ENCODE data around the gene DUOXA2.
"Not testable (repeated sequence)": the region's sequence is repeated elsewhere in the genome, so short reads cannot be mapped to it uniquely, and the experiment has no call there.

DUOXA2 gene

GRCh38 chr15:45134682-45135604 lies 20.8 kb downstream of the DUOXA2 start:
- FAIRE-seq = peak; percentile 52
- no peak for DNase-seq (ENCODE audit: insufficient read length, low spot score)
- TF ChIP-seq PAX5 (IDR thresholded peaks at IDR 0.05; ENCODE audit: insufficient read depth, low read length, severe bottlenecking) = no peak

DNA sequence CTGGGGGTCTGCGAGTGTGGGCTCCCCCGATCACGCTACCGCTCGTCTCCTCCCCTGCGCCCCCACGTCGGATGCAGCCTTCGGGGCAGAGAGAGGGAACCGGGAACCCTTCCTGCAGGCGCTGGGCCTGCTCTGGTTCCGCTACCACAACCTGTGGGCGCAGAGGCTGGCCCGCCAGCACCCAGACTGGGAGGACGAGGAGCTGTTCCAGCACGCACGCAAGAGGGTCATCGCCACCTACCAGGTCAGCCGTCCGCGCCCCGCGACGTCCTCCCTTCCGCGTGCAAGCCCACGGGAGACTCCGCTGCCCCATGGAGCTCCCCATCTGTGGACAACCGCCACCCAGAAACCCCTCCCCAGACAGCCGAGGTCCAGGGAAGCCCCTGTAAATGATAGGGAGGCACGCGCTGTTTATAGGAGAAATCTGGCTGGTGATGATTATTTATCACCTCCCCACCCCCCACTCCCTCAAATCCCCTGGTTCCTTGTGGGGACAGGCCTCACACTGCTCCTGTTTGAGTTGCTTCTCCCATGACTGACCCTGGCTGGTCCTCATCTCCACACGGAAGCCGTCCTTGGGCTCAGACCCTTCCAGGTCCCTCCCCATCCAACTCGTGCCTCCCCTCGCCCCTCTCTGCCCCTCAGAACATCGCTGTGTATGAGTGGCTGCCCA lies 21.7 kb downstream of the DUOXA2 start:
- peak; percentile 62 for FAIRE-seq
- DNase-seq (ENCODE audit: insufficient read length, low spot score) = not testable (repeated sequence)

GRCh38 chr15:45136378-45136764 lies 22.2 kb downstream of the DUOXA2 start:
- TF ChIP-seq SPI1 (IDR thresholded peaks at IDR 0.05; ENCODE audit: low read depth, low read length) (no peak), PAX5 (IDR thresholded peaks at IDR 0.05; ENCODE audit: insufficient read depth, low read length, severe bottlenecking) (no peak), TAF1 (IDR thresholded peaks at IDR 0.05; ENCODE audit: low read depth, low read length) (no peak), POLR2A (IDR thresholded peaks at IDR 0.05; ENCODE audit: low read depth, low read length) (no peak), POLR2AphosphoS5 (IDR thresholded peaks at IDR 0.05; ENCODE audit: low read depth, low read length) (no peak), POU2F2 (IDR thresholded peaks at IDR 0.05; ENCODE audit: low read depth, low read length) (no peak)
- FAIRE-seq = no peak
- no peak for DNase-seq (ENCODE audit: insufficient read length, low spot score)

DNA sequence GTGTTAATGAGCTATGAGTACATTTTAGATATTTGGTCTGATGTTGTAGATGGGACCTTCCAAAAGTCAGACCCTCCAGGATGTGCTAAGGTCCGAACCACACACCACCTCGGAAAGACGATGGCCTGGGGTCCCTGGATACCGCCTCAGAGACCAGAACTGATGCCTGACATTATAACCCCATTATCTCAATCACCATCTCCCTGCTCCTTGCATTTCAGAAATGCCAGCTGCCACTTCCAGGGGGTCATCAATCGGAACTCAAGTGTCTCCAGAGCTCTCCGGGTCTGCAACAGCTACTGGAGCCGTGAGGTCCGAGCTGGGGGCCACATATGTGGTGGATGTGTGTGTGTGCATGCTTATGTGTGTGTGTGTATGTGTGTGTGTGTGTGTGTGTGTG lies 23.6 kb downstream of the DUOXA2 start:
- TF ChIP-seq POU2F2 (IDR thresholded peaks at IDR 0.05; ENCODE audit: low read depth, low read length) = no peak
- no peak for TF ChIP-seq POLR2AphosphoS5 (IDR thresholded peaks at IDR 0.05; ENCODE audit: low read depth, low read length)
- no peak for TF ChIP-seq SPI1 (IDR thresholded peaks at IDR 0.05; ENCODE audit: low read depth, low read length)
- no peak for TF ChIP-seq POLR2A (IDR thresholded peaks at IDR 0.05; ENCODE audit: low read depth, low read length)
- DNase-seq (ENCODE audit: insufficient read length, low spot score) (no peak), FAIRE-seq (no peak)

DNA sequence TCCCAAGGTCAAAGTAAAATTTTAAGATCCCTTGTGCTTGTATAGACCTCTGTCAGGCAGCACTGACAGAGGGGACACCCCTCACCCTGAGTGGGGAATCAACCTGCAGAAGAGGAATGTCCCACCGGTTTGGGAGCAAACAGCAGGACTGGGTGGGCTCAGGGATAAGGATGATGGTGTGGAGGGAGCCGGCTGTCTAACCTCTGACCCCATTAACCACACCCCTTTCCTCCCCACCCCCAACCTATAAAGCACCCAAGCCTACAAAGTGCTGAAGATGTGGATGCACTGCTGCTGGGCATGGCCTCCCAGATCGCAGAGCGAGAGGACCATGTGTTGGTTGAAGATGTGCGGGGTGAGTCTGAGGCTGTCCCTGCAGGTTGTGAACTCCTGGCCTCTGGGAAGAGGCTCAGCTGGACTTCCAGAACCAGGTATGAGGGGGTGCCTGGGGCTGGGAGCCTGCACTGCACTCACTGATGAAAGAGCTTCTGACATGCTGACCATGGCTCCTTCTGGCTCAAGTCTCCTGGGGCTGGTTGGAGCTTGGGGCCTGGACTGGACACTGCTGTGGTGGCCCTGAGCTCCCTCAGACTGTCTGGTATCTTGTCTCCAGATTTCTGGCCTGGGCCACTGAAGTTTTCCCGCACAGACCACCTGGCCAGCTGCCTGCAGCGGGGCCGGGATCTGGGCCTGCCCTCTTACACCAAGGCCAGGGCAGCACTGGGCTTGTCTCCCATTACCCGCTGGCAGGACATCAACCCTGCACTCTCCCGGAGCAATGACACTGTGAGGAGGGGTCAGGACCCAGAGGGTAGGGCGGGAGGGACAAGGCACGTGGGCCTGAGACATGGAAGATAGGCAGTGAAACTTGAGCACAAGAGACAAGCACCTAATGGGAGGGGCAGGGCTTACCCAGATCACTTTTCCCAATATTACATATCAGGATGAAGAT lies 25.0 kb downstream of the DUOXA2 start:
- DNase-seq (ENCODE audit: insufficient read length, low spot score) (no peak), FAIRE-seq (no peak)
- TF ChIP-seq POLR2AphosphoS5 (IDR thresholded peaks at IDR 0.05; ENCODE audit: low read depth, low read length) = no peak

- no peak for DNase-seq (ENCODE audit: insufficient read length, low spot score)
- FAIRE-seq = no peak
- no peak for TF ChIP-seq SPI1 (IDR thresholded peaks at IDR 0.05; ENCODE audit: low read depth, low read length)
- TF ChIP-seq POLR2A (IDR thresholded peaks at IDR 0.05; ENCODE audit: low read depth, low read length) = no peak
- no peak for TF ChIP-seq POU2F2 (IDR thresholded peaks at IDR 0.05; ENCODE audit: low read depth, low read length)
- no peak for TF ChIP-seq POLR2AphosphoS5 (IDR thresholded peaks at IDR 0.05; ENCODE audit: low read depth, low read length)
- TF ChIP-seq TAF1 (IDR thresholded peaks at IDR 0.05; ENCODE audit: low read depth, low read length) = no peak
Observed at GRCh38 chr15:45139770-45140169, 25.6 kb downstream of the DUOXA2 start.

DNA sequence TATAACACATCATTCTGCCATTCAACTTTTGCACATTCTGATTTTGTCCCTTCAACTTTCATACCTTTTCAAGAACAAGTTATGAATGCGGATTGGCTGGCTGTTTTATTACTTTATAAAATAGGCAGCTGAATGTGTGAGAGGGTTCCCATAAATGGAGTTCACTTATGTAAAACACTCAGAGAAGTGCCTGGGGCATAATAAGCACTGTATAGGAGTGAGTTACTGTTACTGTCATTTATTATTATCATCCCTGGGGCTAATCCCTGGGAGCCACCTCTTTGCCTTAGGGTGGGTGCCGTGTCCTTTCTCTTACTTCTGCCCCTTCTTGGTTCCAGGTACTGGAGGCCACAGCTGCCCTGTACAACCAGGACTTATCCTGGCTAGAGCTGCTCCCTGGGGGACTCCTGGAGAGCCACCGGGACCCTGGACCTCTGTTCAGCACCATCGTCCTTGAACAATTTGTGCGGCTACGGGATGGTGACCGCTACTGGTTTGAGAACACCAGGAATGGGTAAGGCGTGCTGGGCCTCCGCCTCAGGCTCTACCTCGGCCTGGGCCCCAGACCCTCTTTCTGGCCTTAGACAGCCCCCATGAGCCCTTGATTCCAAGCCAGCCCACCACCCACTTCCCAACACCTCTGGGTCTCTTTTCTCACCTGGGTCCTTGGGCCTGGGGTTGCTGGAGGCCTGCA lies 26.6 kb downstream of the DUOXA2 start:
- DNase-seq (ENCODE audit: insufficient read length, low spot score) (no peak), FAIRE-seq (no peak)
- TF ChIP-seq TAF1 (IDR thresholded peaks at IDR 0.05; ENCODE audit: low read depth, low read length) = no peak
- no peak for TF ChIP-seq PAX5 (IDR thresholded peaks at IDR 0.05; ENCODE audit: insufficient read depth, low read length, severe bottlenecking)
- no peak for TF ChIP-seq SPI1 (IDR thresholded peaks at IDR 0.05; ENCODE audit: low read depth, low read length)
- no peak for TF ChIP-seq POLR2AphosphoS5 (IDR thresholded peaks at IDR 0.05; ENCODE audit: low read depth, low read length)
- TF ChIP-seq POU2F2 (IDR thresholded peaks at IDR 0.05; ENCODE audit: low read depth, low read length) = no peak
- TF ChIP-seq POLR2A (IDR thresholded peaks at IDR 0.05; ENCODE audit: low read depth, low read length) = no peak

- DNase-seq (ENCODE audit: insufficient read length, low spot score) = no peak
- no peak for TF ChIP-seq POLR2AphosphoS5 (IDR thresholded peaks at IDR 0.05; ENCODE audit: low read depth, low read length)
- no peak for TF ChIP-seq POU2F2 (IDR thresholded peaks at IDR 0.05; ENCODE audit: low read depth, low read length)
- no peak for TF ChIP-seq POLR2A (IDR thresholded peaks at IDR 0.05; ENCODE audit: low read depth, low read length)
- no peak for TF ChIP-seq SPI1 (IDR thresholded peaks at IDR 0.05; ENCODE audit: low read depth, low read length)
- no peak for TF ChIP-seq TAF1 (IDR thresholded peaks at IDR 0.05; ENCODE audit: low read depth, low read length)
- no peak for TF ChIP-seq PAX5 (IDR thresholded peaks at IDR 0.05; ENCODE audit: insufficient read depth, low read length, severe bottlenecking)
- no peak for FAIRE-seq
Observed at GRCh38 chr15:45141386-45141785, 27.3 kb downstream of the DUOXA2 start.

DNA sequence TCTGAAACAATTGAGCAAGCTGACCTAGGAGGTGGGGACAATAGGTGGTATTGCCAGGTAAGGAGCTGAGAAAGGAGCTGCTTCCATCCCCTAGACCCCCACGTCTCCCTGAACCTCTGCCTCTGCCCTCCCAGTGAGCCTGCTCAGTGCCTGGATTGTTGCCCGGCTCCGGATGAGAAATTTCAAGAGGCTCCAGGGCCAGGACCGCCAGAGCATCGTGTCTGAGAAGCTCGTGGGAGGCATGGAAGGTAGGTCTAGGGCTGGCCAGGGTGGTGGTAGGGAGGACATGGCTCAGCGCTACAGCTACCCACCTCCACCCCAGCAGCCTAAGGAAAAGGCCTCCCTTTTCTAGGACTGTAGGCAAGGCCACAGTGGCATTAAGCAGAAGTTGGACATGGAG lies 28.9 kb downstream of the DUOXA2 start:
- FAIRE-seq (no peak), DNase-seq (ENCODE audit: insufficient read length, low spot score) (no peak)
- TF ChIP-seq TAF1 (IDR thresholded peaks at IDR 0.05; ENCODE audit: low read depth, low read length) (no peak), POLR2A (IDR thresholded peaks at IDR 0.05; ENCODE audit: low read depth, low read length) (no peak), POLR2AphosphoS5 (IDR thresholded peaks at IDR 0.05; ENCODE audit: low read depth, low read length) (no peak), PAX5 (IDR thresholded peaks at IDR 0.05; ENCODE audit: insufficient read depth, low read length, severe bottlenecking) (no peak), POU2F2 (IDR thresholded peaks at IDR 0.05; ENCODE audit: low read depth, low read length) (no peak), SPI1 (IDR thresholded peaks at IDR 0.05; ENCODE audit: low read depth, low read length) (no peak)

All from GM12891 (cell line).